Tibial artery (tissue), 4 donors: ENCODE measurements around the gene LTBP2.

Experiments used
- DNase-seq, 2 donors: peaks; one replicate each; pipeline ENCODE4 v3.0.0-alpha.2; 2019
- H3K27ac ChIP-seq, 2 donors: fragments of 200-600 bp; sonication (generic) in 1 of 2; 1 replicate in 1 of 2; 2 replicates in 1 of 2; pipeline ENCODE4 v1.5.1; 2018 to 2019; ENCODE audit warnings: mild to moderate bottlenecking in 1 of 2
- H3K27me3 ChIP-seq, 2 donors: fragments of 200-600 bp; sonication (generic) in 1 of 2; one replicate each; pipeline versions ENCODE4 v1.5.1 to v1.6.0; 2016 to 2019
- H3K36me3 ChIP-seq, 3 donors: fragments of 200-600 bp; sonication (generic) in 2 of 3; one replicate each; pipeline ENCODE4 v1.5.1; 2016 to 2019; ENCODE audit warnings: mild to moderate bottlenecking in 2 of 3
- H3K4me1 ChIP-seq, 4 donors: fragments of 200-600 bp; sonication (generic) in 2 of 4; 1 replicate in 3 of 4; 2 replicates in 1 of 4; pipeline ENCODE4 v1.5.1; 2016 to 2019
- H3K4me3 ChIP-seq, 2 donors: fragments of 200-600 bp; sonication (generic) in 1 of 2; 1 replicate in 1 of 2; 2 replicates in 1 of 2; pipeline ENCODE4 v1.5.1; 2018 to 2019; ENCODE audit warnings: mild to moderate bottlenecking in 2 of 2
- H3K9me3 ChIP-seq, 3 donors: fragments of 200-600 bp; sonication (generic) in 1 of 3; one replicate each; pipeline ENCODE4 v1.5.1; 2016 to 2019
- CTCF ChIP-seq, 2 experiments: fragments of 200-600 bp in 1 of 2; fragments of 450-650 bp in 1 of 2; IDR thresholded peaks; one replicate each; pipeline ENCODE4 v1.5.1; 2017 to 2019; ENCODE audit warnings: antibody characterized with exemption in 2 of 2, mild to moderate bottlenecking in 1 of 2, moderate library complexity in 1 of 2
- intact Hi-C: fragments of 100-400 bp; cut with DNase I; formaldehyde crosslinking; loops from one replicate; pipeline ENCODE4 v1.15.0; 2023; ENCODE audit warnings: low total_unique reads

LTBP2 gene

GRCh38 chr14:74577247-74577947 lies 34.6 kb downstream of the LTBP2 start:
- peaks cover 0 to 95% (median 67%) of the 10 kb centered on the region in 4 donors for H3K4me1 ChIP-seq
- peaks cover 0 to 15% (median 0%) of the 10 kb centered on the region in 3 donors for H3K36me3 ChIP-seq
- no peaks in the 10 kb centered on the region for H3K27me3 ChIP-seq
- H3K9me3 ChIP-seq = no peaks in the 10 kb centered on the region
- no peak overlapping the region for H3K4me3 ChIP-seq
- DNase-seq = peak; percentile 85 to 86
- TF ChIP-seq CTCF (IDR thresholded peaks at IDR 0.05) = no peak
- peak overlapping the region; percentile 70 to 78 for H3K27ac ChIP-seq
- intact Hi-C loops = no loop called here

- DNase-seq = no peak
- no peaks in the 10 kb centered on the region for H3K27me3 ChIP-seq
- H3K27ac ChIP-seq = peak overlapping the region; percentile 78 to 80
- peaks cover 0 to 4% (median 0%) of the 10 kb centered on the region in 3 donors for H3K36me3 ChIP-seq
- no peak overlapping the region for H3K4me3 ChIP-seq
- no peaks in the 10 kb centered on the region for H3K9me3 ChIP-seq
- H3K4me1 ChIP-seq = peaks cover 3 to 98% (median 73%) of the 10 kb centered on the region in 4 donors
- intact Hi-C loops = no loop called here
- TF ChIP-seq CTCF (IDR thresholded peaks at IDR 0.05) = no peak
Observed at GRCh38 chr14:74575936-74576335, 36.1 kb downstream of the LTBP2 start.

- no peaks in the 10 kb centered on the region for H3K9me3 ChIP-seq
- TF ChIP-seq CTCF (IDR thresholded peaks at IDR 0.05) = no peak
- H3K27me3 ChIP-seq = no peaks in the 10 kb centered on the region
- H3K36me3 ChIP-seq = peaks cover 0 to 3% (median 0%) of the 10 kb centered on the region in 3 donors
- no peak for DNase-seq
- H3K4me1 ChIP-seq = peaks cover 4 to 98% (median 74%) of the 10 kb centered on the region in 4 donors
- H3K27ac ChIP-seq = peak overlapping the region; percentile 78 to 80
- no peak overlapping the region for H3K4me3 ChIP-seq
- intact Hi-C loops = no loop called here
Observed at GRCh38 chr14:74575507-74575906, 36.5 kb downstream of the LTBP2 start.

DNA sequence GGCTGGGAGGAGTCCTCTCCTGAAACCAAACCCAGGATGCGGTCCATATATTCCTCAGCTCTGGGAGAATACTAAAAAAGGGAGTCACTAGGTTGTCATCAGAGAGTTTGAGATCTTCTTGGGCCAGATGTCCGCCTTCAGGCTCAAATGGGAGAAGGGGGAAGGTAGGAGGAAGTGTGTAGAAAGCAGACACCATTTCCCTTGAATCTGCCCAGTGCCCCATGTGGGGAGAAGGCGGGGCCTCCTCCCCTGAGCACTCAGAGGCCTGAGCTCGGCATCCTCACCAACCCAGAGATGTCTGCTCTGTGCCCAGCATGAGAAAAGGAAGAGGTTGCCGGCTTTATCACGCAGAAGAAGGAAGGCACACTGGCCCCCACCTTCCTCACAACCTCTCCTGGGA lies 37.3 kb downstream of the LTBP2 start:
- no peak overlapping the region for H3K4me3 ChIP-seq
- peak overlapping the region; percentile 78 to 80 for H3K27ac ChIP-seq
- intact Hi-C loops = no loop called here
- H3K36me3 ChIP-seq = peaks cover 0 to 3% (median 0%) of the 10 kb centered on the region in 3 donors
- DNase-seq = no peak
- H3K9me3 ChIP-seq = no peaks in the 10 kb centered on the region
- peaks cover 4 to 98% (median 76%) of the 10 kb centered on the region in 4 donors for H3K4me1 ChIP-seq
- no peaks in the 10 kb centered on the region for H3K27me3 ChIP-seq
- TF ChIP-seq CTCF (IDR thresholded peaks at IDR 0.05) = no peak

DNA sequence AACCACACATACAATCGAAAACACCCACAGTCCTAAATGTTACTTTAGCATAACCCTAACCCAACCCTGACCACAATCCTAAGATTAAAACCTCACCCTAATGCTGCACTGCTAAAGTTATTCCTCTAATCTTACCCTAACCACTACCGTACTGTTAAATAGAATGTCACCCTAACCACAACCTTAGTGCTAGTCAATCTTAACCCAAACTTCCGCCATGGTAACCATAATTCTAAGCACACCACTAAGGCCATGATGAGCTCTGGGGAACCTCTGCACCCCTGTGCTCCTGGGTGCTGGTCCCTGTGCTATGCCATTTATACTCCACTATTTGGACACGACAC lies 38.0 kb downstream of the LTBP2 start:
- Histone ChIP-seq H3K9me3 (no peaks in the 10 kb centered on the region), H3K27me3 (no peaks in the 10 kb centered on the region), H3K4me1 (peaks cover 4 to 98% (median 77%) of the 10 kb centered on the region in 4 donors), H3K27ac (peak overlapping the region; percentile 78 to 80), H3K4me3 (no peak overlapping the region), H3K36me3 (peaks cover 0 to 3% (median 0%) of the 10 kb centered on the region in 3 donors)
- intact Hi-C loops = no loop called here
- no peak for TF ChIP-seq CTCF (IDR thresholded peaks at IDR 0.05)
- no peak for DNase-seq
